ENCODE data around the gene SLBP. TPM values are rescaled to one million over a fixed set of nuclear protein-coding genes. Genes with fewer than 3 reads are reported as not detected.
A peak's percentile ranks its signal among the peaks of the same experiment; 100 is the strongest.

Gene SLBP
- total RNA-seq, 1 donor from 2014 or later, result 62.9 TPM

- Histone ChIP-seq H3K27me3 (ENCODE audit: control insufficient read depth, insufficient read depth, low read length) (no peaks in the 10 kb centered on the region), H3K36me3 (ENCODE audit: control insufficient read depth, insufficient read depth, low read length) (peaks cover 7% of the 10 kb centered on the region), H3K4me3 (ENCODE audit: low read depth, low read length) (no peak overlapping the region)
- no peak for DNase-seq (ENCODE audit: low read depth)
- no peak for FAIRE-seq
- TF ChIP-seq CTCF (IDR thresholded peaks at IDR 0.05; ENCODE audit: insufficient read depth, low read length, severe bottlenecking), result peak; percentile 30
Observed at GRCh38 chr4:1728061-1728980, 16.2 kb upstream of the SLBP start.

- H3K27me3 ChIP-seq (ENCODE audit: control insufficient read depth, insufficient read depth, low read length), result no peaks in the 10 kb centered on the region
- H3K36me3 ChIP-seq (ENCODE audit: control insufficient read depth, insufficient read depth, low read length), result peaks cover 4% of the 10 kb centered on the region
- no peak for TF ChIP-seq CTCF (IDR thresholded peaks at IDR 0.05; ENCODE audit: insufficient read depth, low read length, severe bottlenecking)
- DNase-seq (ENCODE audit: low read depth), result peak; percentile 89
- peak; percentile 93 for FAIRE-seq
- H3K4me3 ChIP-seq (ENCODE audit: low read depth, low read length), result no peak overlapping the region
Observed at GRCh38 chr4:1727117-1728031, 15.3 kb upstream of the SLBP start.

GRCh38 chr4:1726146-1726934, 14.2 kb upstream of the SLBP start:
- TF ChIP-seq CTCF (IDR thresholded peaks at IDR 0.05; ENCODE audit: insufficient read depth, low read length, severe bottlenecking), result peak; percentile 96
- FAIRE-seq, result peak; percentile 94
- DNase-seq (ENCODE audit: low read depth), result peak; percentile 69
- no peaks in the 10 kb centered on the region for H3K27me3 ChIP-seq (ENCODE audit: control insufficient read depth, insufficient read depth, low read length)
- no peak overlapping the region for H3K4me3 ChIP-seq (ENCODE audit: low read depth, low read length)
- H3K36me3 ChIP-seq (ENCODE audit: control insufficient read depth, insufficient read depth, low read length), result peaks cover 4% of the 10 kb centered on the region

- no peak for DNase-seq (ENCODE audit: low read depth)
- no peaks in the 10 kb centered on the region for H3K27me3 ChIP-seq (ENCODE audit: control insufficient read depth, insufficient read depth, low read length)
- TF ChIP-seq CTCF (IDR thresholded peaks at IDR 0.05; ENCODE audit: insufficient read depth, low read length, severe bottlenecking), result no peak
- H3K4me3 ChIP-seq (ENCODE audit: low read depth, low read length), result no peak overlapping the region
- H3K36me3 ChIP-seq (ENCODE audit: control insufficient read depth, insufficient read depth, low read length), result peaks cover 4% of the 10 kb centered on the region
- FAIRE-seq, result no peak
Observed at GRCh38 chr4:1725521-1725920, 13.4 kb upstream of the SLBP start.

DNA sequence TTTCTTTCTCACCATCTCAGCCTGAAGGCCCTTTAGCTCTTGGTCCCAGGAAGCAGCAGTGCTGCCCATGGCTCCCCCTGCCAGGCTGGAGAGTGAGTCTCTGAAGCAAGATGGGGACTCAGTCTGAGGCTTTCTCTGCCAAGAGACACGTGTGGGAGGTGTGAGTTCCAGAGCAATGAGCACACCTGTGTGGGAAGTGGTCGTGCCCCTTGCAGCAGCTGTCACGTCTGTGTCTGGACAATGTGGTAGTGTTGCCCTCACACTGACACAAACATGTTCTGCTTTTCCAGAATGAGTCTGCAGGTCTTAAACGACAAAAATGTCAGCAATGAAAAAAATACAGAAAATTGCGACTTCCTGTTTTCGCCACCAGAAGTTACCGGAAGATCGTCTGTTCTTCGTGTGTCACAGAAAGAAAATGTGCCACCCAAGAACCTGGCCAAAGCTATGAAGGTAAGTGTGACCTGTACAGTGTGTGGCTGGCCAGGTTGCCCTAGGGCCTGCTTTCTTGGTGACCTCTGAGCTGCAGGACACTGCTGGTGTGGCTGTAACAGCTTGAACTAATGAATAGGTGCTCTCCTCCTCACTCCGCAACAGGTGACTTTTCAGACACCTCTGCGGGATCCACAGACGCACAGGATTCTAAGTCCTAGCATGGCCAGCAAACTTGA, 11.1 kb upstream of the SLBP start:
- H3K36me3 ChIP-seq (ENCODE audit: control insufficient read depth, insufficient read depth, low read length), result no peaks in the 10 kb centered on the region
- FAIRE-seq (no peak), DNase-seq (ENCODE audit: low read depth) (peak; percentile 6)
- no peaks in the 10 kb centered on the region for H3K27me3 ChIP-seq (ENCODE audit: control insufficient read depth, insufficient read depth, low read length)
- H3K4me3 ChIP-seq (ENCODE audit: low read depth, low read length), result no peak overlapping the region
- no peak for TF ChIP-seq CTCF (IDR thresholded peaks at IDR 0.05; ENCODE audit: insufficient read depth, low read length, severe bottlenecking)
